Parathyroid adenoma (tissue), 2 donors: ENCODE data around the gene CASP4.

Experiments used
- H2AFZ ChIP-seq: fragments of 300-600 bp; sonication (generic); one replicate; pipeline ENCODE4 v1.7.0; 2017; ENCODE audit warnings: antibody characterized with exemption, mild to moderate bottlenecking
- H3K27ac ChIP-seq: fragments of 300-600 bp; sonication (generic); one replicate; pipeline ENCODE4 v1.7.0; 2017
- H3K27me3 ChIP-seq: fragments of 300-600 bp; sonication (generic); one replicate; pipeline ENCODE4 v1.7.0; 2017; ENCODE audit warnings: low read length; ENCODE audit not compliant: control insufficient read depth, insufficient read depth
- H3K36me3 ChIP-seq: fragments of 300-600 bp; sonication (generic); one replicate; pipeline ENCODE4 v1.7.0; 2017; ENCODE audit warnings: low read length; ENCODE audit not compliant: control insufficient read depth, insufficient read depth
- H3K4me1 ChIP-seq: fragments of 300-600 bp; sonication (generic); one replicate; pipeline ENCODE4 v1.7.0; 2017; ENCODE audit warnings: control low read depth
- H3K4me2 ChIP-seq: fragments of 300-600 bp; sonication (generic); one replicate; pipeline ENCODE4 v1.7.0; 2017; ENCODE audit warnings: low read length
- H3K4me3 ChIP-seq: fragments of 300-600 bp; sonication (generic); one replicate; pipeline ENCODE4 v1.7.0; 2017; ENCODE audit warnings: low read depth, low read length
- H3K79me2 ChIP-seq: fragments of 300-600 bp; sonication (generic); one replicate; pipeline ENCODE4 v1.7.0; 2017; ENCODE audit warnings: control low read depth
- H3K9ac ChIP-seq: fragments of 300-600 bp; sonication (generic); one replicate; pipeline ENCODE4 v1.7.0; 2017; ENCODE audit warnings: mild to moderate bottlenecking
- H3K9me3 ChIP-seq: fragments of 300-600 bp; sonication (generic); one replicate; pipeline ENCODE4 v1.7.0; 2017; ENCODE audit warnings: low read length; ENCODE audit not compliant: control insufficient read depth
- TF ChIP-seq, protein P1 (sequence below): fragments of 300-600 bp; sonication (generic); IDR thresholded peaks from one replicate; pipeline ENCODE4 v1.7.0; 2017; ENCODE audit warnings: antibody characterized with exemption, mild to moderate bottlenecking
- donor health status: primary hyperparathyroidism.

The CASP4 gene

DNA sequence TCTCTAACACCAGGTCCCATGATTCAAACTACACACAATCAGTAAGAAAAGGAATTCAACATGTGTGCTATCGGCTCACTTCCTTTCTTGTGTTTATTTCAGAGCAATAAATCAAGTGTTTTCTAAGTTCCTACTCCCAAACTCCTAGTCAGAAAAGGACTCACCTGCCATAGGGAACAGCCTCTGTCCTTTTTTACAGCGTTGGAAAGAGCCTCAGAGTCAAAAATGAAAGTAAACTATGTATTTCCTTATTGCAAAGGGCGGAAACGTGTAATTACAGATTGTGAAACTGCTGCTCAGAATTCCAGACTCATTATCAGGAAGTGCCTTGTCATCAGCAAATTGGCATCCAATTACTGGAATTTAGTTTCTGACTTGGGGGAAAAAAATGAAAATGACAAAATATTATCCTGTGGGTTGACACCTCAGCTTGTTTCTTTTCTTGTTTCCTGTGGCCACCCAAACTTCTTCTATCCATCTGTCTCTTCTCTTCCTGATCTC lies at the start of gene CASP4:
Gene CASP4, minus strand, starts transcription at position 220 of the 501 bp plus-strand sequence. Its CDS starts 49 bp downstream, at position 171.
- TF ChIP-seq, protein P1, sequence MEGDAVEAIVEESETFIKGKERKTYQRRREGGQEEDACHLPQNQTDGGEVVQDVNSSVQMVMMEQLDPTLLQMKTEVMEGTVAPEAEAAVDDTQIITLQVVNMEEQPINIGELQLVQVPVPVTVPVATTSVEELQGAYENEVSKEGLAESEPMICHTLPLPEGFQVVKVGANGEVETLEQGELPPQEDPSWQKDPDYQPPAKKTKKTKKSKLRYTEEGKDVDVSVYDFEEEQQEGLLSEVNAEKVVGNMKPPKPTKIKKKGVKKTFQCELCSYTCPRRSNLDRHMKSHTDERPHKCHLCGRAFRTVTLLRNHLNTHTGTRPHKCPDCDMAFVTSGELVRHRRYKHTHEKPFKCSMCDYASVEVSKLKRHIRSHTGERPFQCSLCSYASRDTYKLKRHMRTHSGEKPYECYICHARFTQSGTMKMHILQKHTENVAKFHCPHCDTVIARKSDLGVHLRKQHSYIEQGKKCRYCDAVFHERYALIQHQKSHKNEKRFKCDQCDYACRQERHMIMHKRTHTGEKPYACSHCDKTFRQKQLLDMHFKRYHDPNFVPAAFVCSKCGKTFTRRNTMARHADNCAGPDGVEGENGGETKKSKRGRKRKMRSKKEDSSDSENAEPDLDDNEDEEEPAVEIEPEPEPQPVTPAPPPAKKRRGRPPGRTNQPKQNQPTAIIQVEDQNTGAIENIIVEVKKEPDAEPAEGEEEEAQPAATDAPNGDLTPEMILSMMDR, result no peak
- no peaks in the 10 kb centered on the region for H3K27me3 ChIP-seq

DNA sequence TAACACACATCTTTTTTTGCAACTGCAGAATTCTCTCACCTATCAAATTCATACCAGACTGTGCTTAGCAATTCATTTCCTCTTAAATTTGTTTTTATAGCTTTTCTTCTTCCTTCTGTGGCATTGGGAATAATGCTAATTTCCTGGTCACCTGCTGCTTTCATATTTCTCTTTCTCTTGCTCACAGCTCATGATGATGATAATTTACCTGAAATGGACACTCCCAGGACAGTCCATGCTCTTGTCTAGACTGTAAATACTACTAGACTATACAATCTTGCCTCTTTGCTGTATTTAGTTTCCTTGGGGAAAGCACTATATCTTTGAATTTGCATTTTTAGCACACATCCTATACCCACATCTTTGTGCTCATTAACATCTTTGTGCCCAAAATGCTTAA lies 39.1 kb upstream of the CASP4 start:
- TF ChIP-seq, protein P1, result no peak
- H3K36me3 ChIP-seq, result no peaks in the 10 kb centered on the region
- H3K27ac ChIP-seq, result no peak overlapping the region
- no peaks in the 10 kb centered on the region for H3K9me3 ChIP-seq
- H3K4me1 ChIP-seq, result no peaks in the 10 kb centered on the region
- no peak overlapping the region for H3K4me2 ChIP-seq
- H3K79me2 ChIP-seq, result no peaks in the 10 kb centered on the region
- H3K4me3 ChIP-seq, result no peak overlapping the region
- no peak overlapping the region for H2AFZ ChIP-seq
- no peaks in the 10 kb centered on the region for H3K27me3 ChIP-seq
- H3K9ac ChIP-seq, result no peak overlapping the region

More for the DNA sequence above, at the start of gene CASP4:
- Histone ChIP-seq H3K36me3 (no peaks in the 10 kb centered on the region), H3K27ac (peak within 1 kb of the TSS; percentile 73), H3K9me3 (no peaks in the 10 kb centered on the region), H3K79me2 (no peaks in the 10 kb centered on the region), H3K4me2 (peak within 1 kb of the TSS; percentile 55), H3K4me3 (peak within 1 kb of the TSS; percentile 57), H3K9ac (no peak within 1 kb of the TSS), H2AFZ (peak within 1 kb of the TSS; percentile 33), H3K4me1 (no peaks in the 10 kb centered on the region)

DNA sequence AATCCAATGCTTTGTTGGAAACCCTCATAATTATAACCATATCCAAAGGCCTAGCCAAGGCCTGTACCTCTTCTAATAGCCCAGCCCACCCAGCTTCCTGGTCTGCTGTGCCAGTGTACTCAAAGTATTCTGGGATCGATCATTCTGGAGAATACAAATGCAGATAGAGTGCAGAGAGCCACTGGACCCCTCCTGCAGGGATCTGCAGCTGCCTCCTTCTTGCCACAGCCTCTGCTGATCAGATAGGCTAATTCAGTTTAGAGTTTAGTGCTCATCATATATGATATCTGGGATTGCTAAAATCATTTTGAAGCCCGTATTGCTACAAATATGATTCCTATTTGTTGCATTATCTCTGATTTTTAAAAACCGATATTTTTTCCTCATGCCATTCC lies 37.1 kb upstream of the CASP4 start:
- no peak overlapping the region for H3K27ac ChIP-seq
- no peaks in the 10 kb centered on the region for H3K36me3 ChIP-seq
- no peak overlapping the region for H2AFZ ChIP-seq
- no peaks in the 10 kb centered on the region for H3K27me3 ChIP-seq
- H3K4me2 ChIP-seq, result no peak overlapping the region
- H3K4me3 ChIP-seq, result no peak overlapping the region
- TF ChIP-seq, protein P1, result no peak
- H3K9me3 ChIP-seq, result no peaks in the 10 kb centered on the region
- no peaks in the 10 kb centered on the region for H3K79me2 ChIP-seq
- no peaks in the 10 kb centered on the region for H3K4me1 ChIP-seq
- no peak overlapping the region for H3K9ac ChIP-seq

DNA sequence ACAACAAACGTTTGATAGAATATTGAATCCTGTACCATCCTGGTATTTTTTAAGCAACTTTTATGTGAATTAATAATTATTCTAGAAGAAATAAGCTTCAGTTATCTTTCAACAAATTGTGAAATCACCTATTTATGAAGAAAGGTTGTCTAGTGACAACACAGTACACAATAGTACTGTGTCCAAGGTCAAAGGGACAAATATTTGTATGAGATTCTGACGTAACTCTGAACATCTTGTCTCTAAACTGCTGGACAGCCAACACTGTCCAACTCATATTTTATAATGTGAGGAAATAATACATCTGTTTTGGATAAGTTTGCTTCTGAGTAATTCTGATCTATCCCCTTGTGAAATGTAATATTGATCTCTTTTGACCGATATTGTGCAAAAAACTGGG lies 35.6 kb upstream of the CASP4 start:
- Histone ChIP-seq H2AFZ (no peak overlapping the region), H3K27me3 (no peaks in the 10 kb centered on the region), H3K79me2 (no peaks in the 10 kb centered on the region), H3K4me1 (no peaks in the 10 kb centered on the region), H3K4me3 (no peak overlapping the region), H3K27ac (no peak overlapping the region), H3K36me3 (no peaks in the 10 kb centered on the region), H3K4me2 (no peak overlapping the region), H3K9ac (no peak overlapping the region), H3K9me3 (no peaks in the 10 kb centered on the region)
- TF ChIP-seq, protein P1, result no peak

DNA sequence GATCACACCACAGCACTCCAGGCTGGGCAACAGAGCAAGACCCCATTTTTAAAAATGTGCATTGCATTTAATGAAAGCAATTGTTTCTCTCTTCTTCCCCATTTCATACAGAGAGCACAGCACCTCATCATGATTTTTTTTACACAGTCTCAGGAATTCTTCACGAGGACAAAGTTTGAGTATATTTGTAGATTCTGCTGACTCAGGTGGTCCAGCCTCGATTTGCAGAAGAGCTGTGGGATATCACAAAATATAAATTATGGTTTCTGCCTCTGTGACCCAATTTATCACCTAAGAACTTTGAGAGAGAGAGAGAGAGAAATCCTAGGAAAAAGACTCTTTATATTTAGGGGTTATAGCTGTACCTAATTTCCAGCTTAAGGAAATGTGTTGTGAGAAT lies 34.8 kb upstream of the CASP4 start:
- H3K9ac ChIP-seq, result no peak overlapping the region
- no peaks in the 10 kb centered on the region for H3K27me3 ChIP-seq
- no peaks in the 10 kb centered on the region for H3K4me1 ChIP-seq
- H3K27ac ChIP-seq, result no peak overlapping the region
- H3K79me2 ChIP-seq, result no peaks in the 10 kb centered on the region
- TF ChIP-seq, protein P1, result no peak
- H3K4me3 ChIP-seq, result no peak overlapping the region
- no peak overlapping the region for H2AFZ ChIP-seq
- no peaks in the 10 kb centered on the region for H3K9me3 ChIP-seq
- H3K36me3 ChIP-seq, result no peaks in the 10 kb centered on the region
- no peak overlapping the region for H3K4me2 ChIP-seq
